Epithelial cell of esophagus (primary cell): ENCODE measurements around the gene SELENOF.
"Not testable (repeated sequence)": the region's sequence is repeated elsewhere in the genome, so short reads cannot be mapped to it uniquely, and the experiment has no call there.

Experiments used
- DNase-seq: peaks from one replicate; pipeline ENCODE4 v3.0.0; 2010; ENCODE audit warnings: low read depth
- H3K4me3 ChIP-seq: 2 replicates; pipeline ENCODE4 v1.5.1; 2011; ENCODE audit warnings: mild to moderate bottlenecking, low read length, control low read depth
- TF ChIP-seq, protein P1 (sequence below): IDR thresholded peaks from 2 replicates; pipeline ENCODE4 v1.5.1; 2011; ENCODE audit warnings: low read depth, mild to moderate bottlenecking, low read length, control low read depth, inconsistent platforms; ENCODE audit not compliant: insufficient read depth; ENCODE audit errors: missing control alignments

SELENOF gene

GRCh38 chr1:86906419-86906818 is 7.5 kb downstream of the SELENOF start:
- H3K4me3 ChIP-seq, result no peak overlapping the region
- DNase-seq, result no peak
- TF ChIP-seq, protein P1, sequence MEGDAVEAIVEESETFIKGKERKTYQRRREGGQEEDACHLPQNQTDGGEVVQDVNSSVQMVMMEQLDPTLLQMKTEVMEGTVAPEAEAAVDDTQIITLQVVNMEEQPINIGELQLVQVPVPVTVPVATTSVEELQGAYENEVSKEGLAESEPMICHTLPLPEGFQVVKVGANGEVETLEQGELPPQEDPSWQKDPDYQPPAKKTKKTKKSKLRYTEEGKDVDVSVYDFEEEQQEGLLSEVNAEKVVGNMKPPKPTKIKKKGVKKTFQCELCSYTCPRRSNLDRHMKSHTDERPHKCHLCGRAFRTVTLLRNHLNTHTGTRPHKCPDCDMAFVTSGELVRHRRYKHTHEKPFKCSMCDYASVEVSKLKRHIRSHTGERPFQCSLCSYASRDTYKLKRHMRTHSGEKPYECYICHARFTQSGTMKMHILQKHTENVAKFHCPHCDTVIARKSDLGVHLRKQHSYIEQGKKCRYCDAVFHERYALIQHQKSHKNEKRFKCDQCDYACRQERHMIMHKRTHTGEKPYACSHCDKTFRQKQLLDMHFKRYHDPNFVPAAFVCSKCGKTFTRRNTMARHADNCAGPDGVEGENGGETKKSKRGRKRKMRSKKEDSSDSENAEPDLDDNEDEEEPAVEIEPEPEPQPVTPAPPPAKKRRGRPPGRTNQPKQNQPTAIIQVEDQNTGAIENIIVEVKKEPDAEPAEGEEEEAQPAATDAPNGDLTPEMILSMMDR, result no peak

DNA sequence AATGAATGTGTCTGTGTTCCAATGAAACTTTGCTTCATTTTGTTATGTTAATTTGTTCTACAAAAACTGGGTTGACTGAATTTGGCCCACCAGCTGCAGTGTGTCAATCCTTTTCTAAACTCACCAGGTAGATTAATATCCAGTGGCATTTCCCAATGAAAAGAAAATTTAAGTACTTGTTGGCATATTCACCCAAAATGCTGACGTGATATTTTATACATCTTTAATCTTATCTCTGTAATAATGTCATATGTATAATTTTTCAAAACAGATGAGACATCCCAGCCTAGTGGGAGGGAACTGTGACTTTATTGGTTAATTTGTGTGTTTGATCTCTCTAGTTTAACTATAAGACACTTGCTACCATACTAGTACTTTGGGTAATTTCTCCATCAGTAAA is 8.1 kb downstream of the SELENOF start:
- no peak overlapping the region for H3K4me3 ChIP-seq
- TF ChIP-seq, protein P1, result no peak
- DNase-seq, result no peak

GRCh38 chr1:86899401-86899800 is 14.5 kb downstream of the SELENOF start:
- not testable (repeated sequence) for H3K4me3 ChIP-seq, DNase-seq

DNA sequence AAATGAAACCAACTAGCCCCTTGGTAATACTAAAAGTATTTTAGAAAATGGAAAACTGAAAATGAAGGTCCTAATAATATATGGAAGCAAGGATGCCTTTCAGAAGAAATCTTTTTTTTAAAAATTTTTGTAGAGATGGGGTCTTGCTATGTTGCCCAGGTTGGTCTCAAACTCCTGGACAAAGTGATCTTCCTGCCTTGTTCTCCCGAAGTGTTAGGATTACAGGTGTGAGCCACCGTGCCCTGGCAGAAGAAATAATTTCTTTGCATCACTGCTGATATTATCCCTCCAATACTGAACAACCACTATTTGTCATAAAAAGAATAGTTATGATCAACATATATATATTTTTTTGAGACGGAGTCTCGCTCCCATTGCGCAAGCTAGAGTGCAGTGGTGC is 25.6 kb downstream of the SELENOF start:
- DNase-seq, result no peak
- TF ChIP-seq, protein P1, result no peak
- no peak overlapping the region for H3K4me3 ChIP-seq

GRCh38 chr1:86887479-86888162 is 26.3 kb downstream of the SELENOF start:
- H3K4me3 ChIP-seq, result no peak overlapping the region
- no peak for DNase-seq
- TF ChIP-seq, protein P1, result no peak

- TF ChIP-seq, protein P1, result no peak
- H3K4me3 ChIP-seq, result no peak overlapping the region
- DNase-seq, result no peak
Observed at GRCh38 chr1:86875722-86876121, 38.2 kb downstream of the SELENOF start.

DNA sequence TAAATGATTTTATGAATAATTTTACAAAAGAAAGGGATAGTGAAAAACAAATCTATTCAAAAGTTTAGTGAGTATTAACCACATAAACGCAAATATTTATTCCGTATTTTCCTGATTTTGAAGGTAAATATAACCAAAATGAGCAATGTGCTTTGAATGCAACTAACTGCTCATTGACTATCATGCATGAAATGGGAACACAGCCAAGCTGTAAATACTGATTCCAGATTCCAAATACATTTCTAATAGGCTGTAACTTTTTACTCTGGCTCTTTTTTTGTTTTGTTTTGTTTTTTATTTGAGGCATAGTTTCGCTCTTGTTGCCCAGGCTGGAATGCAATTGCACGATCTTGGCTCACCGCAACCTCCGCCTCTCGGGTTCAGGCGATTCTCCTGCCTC is 41.8 kb downstream of the SELENOF start:
- H3K4me3 ChIP-seq, result no peak overlapping the region
- DNase-seq, result peak; percentile 2
- TF ChIP-seq, protein P1, result no peak

DNA sequence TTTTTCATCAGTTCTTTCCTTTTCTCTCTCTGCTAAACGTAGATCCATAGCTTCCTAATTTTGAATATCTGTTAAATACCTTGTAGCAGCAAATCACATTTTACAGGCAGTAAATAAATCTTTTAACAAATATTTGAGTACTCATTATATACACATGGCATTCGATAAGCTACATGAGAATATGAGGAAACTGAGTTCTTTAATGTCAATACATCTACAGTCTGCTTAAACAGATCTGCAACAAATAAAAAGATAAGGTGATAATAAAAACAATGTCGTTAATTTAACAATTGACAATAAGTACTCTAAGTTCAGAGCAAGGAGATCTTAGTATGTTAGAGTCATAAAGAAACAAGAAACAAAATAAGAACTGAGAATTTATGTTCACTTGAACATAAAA is 42.9 kb downstream of the SELENOF start:
- DNase-seq, result no peak
- H3K4me3 ChIP-seq, result no peak overlapping the region
- TF ChIP-seq, protein P1, result no peak
